Right atrium auricular region (tissue), 2 donors: ENCODE results near the gene TMEM185B. TPM values are rescaled to one million over a fixed set of nuclear protein-coding genes. Genes with fewer than 3 reads are reported as not detected.

Experiments
- DNase-seq: peaks from one replicate; pipeline ENCODE4 v3.0.0-alpha.2; 2019; ENCODE audit warnings: low spot score
- H3K27ac ChIP-seq, 2 donors: fragments of 200-600 bp; sonication (generic); 1 replicate in 1 of 2; 2 replicates in 1 of 2; pipeline ENCODE4 v1.5.1; 2016 to 2019
- H3K27me3 ChIP-seq, 2 donors: fragments of 200-600 bp; sonication (generic); one replicate each; pipeline versions ENCODE4 v1.5.1 to v1.6.0; 2017 to 2019
- H3K36me3 ChIP-seq: fragments of 200-600 bp; sonication (generic); one replicate; pipeline ENCODE4 v1.5.1; 2016
- H3K4me1 ChIP-seq, 2 donors: fragments of 200-600 bp; sonication (generic); one replicate each; pipeline versions ENCODE4 v1.5.1 to v1.6.0; 2017 to 2019
- H3K4me3 ChIP-seq, 2 donors: fragments of 200-600 bp; sonication (generic); 1 replicate in 1 of 2; 2 replicates in 1 of 2; pipeline ENCODE4 v1.5.1; 2017 to 2019; ENCODE audit warnings: mild to moderate bottlenecking in 1 of 2, moderate library complexity in 1 of 2
- H3K9me3 ChIP-seq, 2 donors: fragments of 200-600 bp; sonication (generic); one replicate each; pipeline ENCODE4 v1.5.1; 2019
- CTCF ChIP-seq, 2 donors: fragments of 200-600 bp; sonication (generic); IDR thresholded peaks; one replicate each; pipeline ENCODE4 v1.5.1; 2019; ENCODE audit warnings: antibody characterized with exemption in 2 of 2
- total RNA-seq, 2 donors: library from RNA; depleted of rRNA; stranded (reverse); fragments of >200 nt; gene quantifications; one replicate each; pipeline ENCODE4 v1.1.0, GENCODE V29; 2016

Gene TMEM185B
- total RNA-seq, 2 donors from 2014 or later: 31.8 to 33.2 TPM

DNA sequence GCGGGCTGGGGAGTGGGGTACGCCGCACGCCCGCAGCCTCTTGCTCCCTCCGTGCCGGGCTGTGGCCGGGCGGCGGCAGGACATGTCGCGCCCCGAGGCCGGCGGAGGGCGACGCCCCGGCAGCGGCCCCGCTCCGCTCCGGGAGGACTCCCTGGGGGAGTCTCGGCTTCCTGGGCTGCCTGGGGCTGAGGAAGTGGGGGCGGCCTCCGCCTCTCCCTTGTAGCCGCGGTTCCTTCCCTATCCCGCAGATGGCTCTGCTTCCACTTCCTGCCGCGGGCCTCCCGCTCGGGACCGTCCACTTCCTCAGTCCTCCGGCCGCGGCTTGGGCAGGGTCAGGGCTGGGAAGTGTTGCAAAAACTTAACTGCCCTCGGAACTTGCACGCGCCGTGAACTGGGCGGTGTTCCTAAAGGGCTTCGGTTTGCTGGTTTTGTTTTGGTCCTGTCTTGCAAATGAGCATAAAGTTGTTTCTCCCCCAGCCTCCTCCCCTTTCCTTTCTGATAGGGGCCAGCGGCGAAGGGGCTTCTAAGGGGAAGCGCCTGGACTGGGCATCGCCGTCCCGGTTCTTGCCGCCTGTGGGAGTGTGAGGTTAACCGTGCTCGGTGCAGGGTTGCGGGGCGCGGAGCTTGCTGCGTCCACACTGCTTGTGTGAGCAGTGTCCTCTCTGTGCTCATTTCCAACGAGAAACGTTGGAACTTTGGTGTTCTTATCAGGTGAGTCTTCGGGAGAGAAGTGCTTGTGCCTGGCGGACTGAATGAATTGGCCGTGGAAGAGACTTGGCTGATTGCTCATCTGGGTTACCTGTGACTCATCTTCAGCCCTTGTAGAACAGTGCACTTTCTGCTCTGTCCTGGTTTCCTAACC, 30.1 kb upstream of the TMEM185B start:
- H3K4me3 ChIP-seq: peak overlapping the region; percentile 67 to 78
- peak; percentile 15 to 58 for TF ChIP-seq CTCF (IDR thresholded peaks at IDR 0.05)

GRCh38 chr2:120252225-120253020, 29.2 kb upstream of the TMEM185B start, which contains the start of gene RALB:
RALB (plus strand) TSS chr2:120252852; CDS start chr2:120278665, 25,813 bp downstream.
- DNase-seq: peak; percentile 100
- H3K4me1 ChIP-seq: peaks cover 0 to 44% of the 10 kb centered on the region in 2 donors
- H3K27ac ChIP-seq: peak within 1 kb of the TSS; percentile 89 to 91
- H3K9me3 ChIP-seq: no peaks in the 10 kb centered on the region
- H3K27me3 ChIP-seq: no peaks in the 10 kb centered on the region
- TF ChIP-seq CTCF (IDR thresholded peaks at IDR 0.05): no peak
- no peaks in the 10 kb centered on the region for H3K36me3 ChIP-seq
- peak within 1 kb of the TSS; percentile 67 to 78 for H3K4me3 ChIP-seq

More for the DNA sequence above, 30.1 kb upstream of the TMEM185B start:
- peak; percentile 92 for DNase-seq
- peaks cover 0 to 46% of the 10 kb centered on the region in 2 donors for H3K4me1 ChIP-seq
- no peaks in the 10 kb centered on the region for H3K9me3 ChIP-seq
- no peaks in the 10 kb centered on the region for H3K36me3 ChIP-seq
- H3K27ac ChIP-seq: peak overlapping the region; percentile 89 to 91
- no peaks in the 10 kb centered on the region for H3K27me3 ChIP-seq

GRCh38 chr2:120251880-120252224, 28.7 kb upstream of the TMEM185B start:
- no peak for TF ChIP-seq CTCF (IDR thresholded peaks at IDR 0.05)
- Histone ChIP-seq H3K9me3 (no peaks in the 10 kb centered on the region), H3K36me3 (no peaks in the 10 kb centered on the region), H3K4me1 (peaks cover 0 to 38% of the 10 kb centered on the region in 2 donors), H3K27ac (peak overlapping the region in 1 of 2 donors; percentile 91), H3K4me3 (peak overlapping the region; percentile 67 to 78), H3K27me3 (no peaks in the 10 kb centered on the region)
- no peak for DNase-seq

DNA sequence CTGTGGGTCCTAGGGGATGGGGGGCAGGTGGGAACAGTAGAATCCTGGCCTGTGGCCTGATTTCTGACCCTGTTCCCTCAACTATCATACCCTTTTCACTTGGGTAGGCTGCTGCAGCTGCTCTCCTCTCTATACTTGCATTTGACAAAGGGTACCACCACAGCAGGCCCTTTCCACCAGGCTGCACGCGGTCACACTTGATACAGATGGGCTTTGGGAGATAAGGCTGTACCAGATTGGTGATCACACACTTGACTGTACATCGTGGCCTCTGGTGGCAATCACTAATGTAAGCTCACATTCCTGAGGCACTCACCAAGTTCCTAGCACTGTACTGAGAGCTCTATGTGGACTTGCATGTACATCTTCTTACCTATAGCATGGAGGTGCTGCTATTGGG, 27.9 kb upstream of the TMEM185B start:
- H3K9me3 ChIP-seq: no peaks in the 10 kb centered on the region
- H3K27me3 ChIP-seq: no peaks in the 10 kb centered on the region
- H3K4me1 ChIP-seq: peaks cover 0 to 37% of the 10 kb centered on the region in 2 donors
- DNase-seq: no peak
- H3K4me3 ChIP-seq: no peak overlapping the region
- no peak overlapping the region for H3K27ac ChIP-seq
- TF ChIP-seq CTCF (IDR thresholded peaks at IDR 0.05): no peak
- H3K36me3 ChIP-seq: no peaks in the 10 kb centered on the region

GRCh38 chr2:120250640-120251039, 27.4 kb upstream of the TMEM185B start:
- DNase-seq: no peak
- Histone ChIP-seq H3K36me3 (no peaks in the 10 kb centered on the region), H3K27me3 (no peaks in the 10 kb centered on the region), H3K27ac (no peak overlapping the region), H3K4me3 (no peak overlapping the region), H3K9me3 (no peaks in the 10 kb centered on the region), H3K4me1 (peaks cover 0 to 37% of the 10 kb centered on the region in 2 donors)
- TF ChIP-seq CTCF (IDR thresholded peaks at IDR 0.05): no peak
